Adipocyte (in vitro differentiated cells): Measurements from ENCODE around the gene MYBPHL.
A peak's percentile ranks its signal among the peaks of the same experiment; 100 is the strongest.

ENCODE experiments used
- DNase-seq: peaks from one replicate; pipeline ENCODE4 v3.0.0-alpha.2; 2015; ENCODE audit warnings: low read depth
- H3K27me3 ChIP-seq: replicated peaks from 2 replicates; pipeline ENCODE4 v1.7.0; 2013; ENCODE audit warnings: mild to moderate bottlenecking, low read length, moderate library complexity; ENCODE audit not compliant: control insufficient read depth, insufficient read depth
- H3K36me3 ChIP-seq: 2 replicates; pipeline ENCODE4 v1.7.0; 2013; ENCODE audit warnings: low read length, mild to moderate bottlenecking, moderate library complexity; ENCODE audit not compliant: control insufficient read depth, insufficient read depth, severe bottlenecking
- H3K4me1 ChIP-seq: 2 replicates; pipeline ENCODE4 v1.7.0; 2013; ENCODE audit warnings: mild to moderate bottlenecking, low read length, moderate library complexity; ENCODE audit not compliant: control insufficient read depth, insufficient read depth
- H3K4me3 ChIP-seq: 2 replicates; pipeline ENCODE4 v1.7.0; 2013; ENCODE audit warnings: mild to moderate bottlenecking, low read length, moderate library complexity
- H3K9ac ChIP-seq: 2 replicates; pipeline ENCODE4 v1.7.0; 2013; ENCODE audit warnings: mild to moderate bottlenecking, low read length, moderate library complexity
- H3K9me3 ChIP-seq: 2 replicates; pipeline ENCODE4 v1.7.0; 2013; ENCODE audit warnings: mild to moderate bottlenecking, low read length, moderate library complexity; ENCODE audit not compliant: control insufficient read depth

The MYBPHL gene

DNA sequence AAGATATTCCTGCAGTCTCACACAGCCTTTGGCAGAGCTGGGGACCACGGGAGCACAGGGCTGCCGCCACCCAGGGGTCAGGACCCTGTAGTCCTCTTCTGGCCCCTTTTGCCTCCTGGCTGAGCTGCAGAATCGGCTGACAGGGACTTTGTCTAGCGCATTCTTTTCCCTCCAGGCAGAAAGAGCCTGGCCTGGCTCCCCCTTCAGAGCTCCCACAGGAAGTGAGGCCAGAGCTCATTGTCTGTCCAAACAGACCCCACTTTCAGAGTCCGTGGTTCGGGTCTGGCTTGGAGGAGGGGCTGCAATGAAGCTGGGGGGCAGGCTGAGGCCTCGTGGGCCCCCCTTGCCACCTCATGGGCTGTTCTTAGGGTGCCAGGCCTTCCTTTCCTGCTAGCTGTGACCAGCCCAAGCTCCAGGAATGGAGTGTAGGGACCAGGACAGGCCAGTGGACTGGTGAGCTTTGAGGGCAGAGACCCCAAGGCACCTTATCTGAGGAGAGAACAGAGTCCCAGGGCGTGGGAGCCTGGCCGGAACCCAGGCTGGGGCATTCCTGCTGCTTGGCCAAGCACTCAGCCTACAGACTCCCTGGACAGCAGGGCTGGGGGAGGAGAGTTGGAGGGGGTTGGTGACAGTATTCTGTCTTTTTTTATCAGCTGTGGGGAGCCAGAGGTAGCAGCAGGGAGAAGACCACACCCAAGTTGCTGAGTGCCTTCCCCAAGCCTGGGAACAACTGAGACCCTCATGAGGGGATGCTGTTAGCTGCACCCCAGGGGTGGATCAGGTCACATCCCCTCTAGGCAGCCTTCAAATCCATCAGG lies 52.8 kb downstream of the MYBPHL start:
- Histone ChIP-seq H3K27me3 (peaks cover 31% of the 10 kb centered on the region), H3K4me1 (peaks cover 11% of the 10 kb centered on the region), H3K9ac (no peak overlapping the region), H3K36me3 (no peaks in the 10 kb centered on the region), H3K4me3 (no peak overlapping the region), H3K9me3 (no peaks in the 10 kb centered on the region)
- DNase-seq = no peak

DNA sequence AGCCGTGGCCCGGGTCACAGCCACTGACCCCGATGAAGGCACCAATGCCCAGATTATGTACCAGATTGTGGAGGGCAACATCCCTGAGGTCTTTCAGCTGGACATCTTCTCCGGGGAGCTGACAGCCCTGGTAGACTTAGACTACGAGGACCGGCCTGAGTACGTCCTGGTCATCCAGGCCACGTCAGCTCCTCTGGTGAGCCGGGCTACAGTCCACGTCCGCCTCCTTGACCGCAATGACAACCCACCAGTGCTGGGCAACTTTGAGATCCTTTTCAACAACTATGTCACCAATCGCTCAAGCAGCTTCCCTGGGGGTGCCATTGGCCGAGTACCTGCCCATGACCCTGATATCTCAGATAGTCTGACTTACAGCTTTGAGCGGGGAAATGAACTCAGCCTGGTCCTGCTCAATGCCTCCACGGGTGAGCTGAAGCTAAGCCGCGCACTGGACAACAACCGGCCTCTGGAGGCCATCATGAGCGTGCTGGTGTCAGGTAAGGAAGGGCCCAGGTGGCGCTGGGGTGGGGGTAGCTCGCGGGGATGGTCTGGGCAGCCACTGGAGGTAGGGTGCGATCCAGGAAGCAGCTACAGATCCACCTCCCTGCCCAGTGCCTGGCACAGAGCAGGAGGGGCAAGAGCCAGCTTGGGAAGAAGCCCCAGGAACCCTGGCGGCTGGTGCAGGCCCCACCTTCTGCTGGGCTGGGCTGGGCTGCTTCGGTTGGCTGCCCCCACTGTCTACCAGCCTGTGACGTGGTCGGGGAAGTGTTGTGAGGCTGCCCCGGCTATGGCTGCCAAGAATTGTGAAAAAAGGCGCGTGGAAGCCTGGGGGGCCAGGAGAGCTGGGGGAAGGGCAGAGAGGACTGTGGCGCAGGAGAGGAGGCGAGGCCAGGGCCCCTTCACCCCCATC lies 53.7 kb downstream of the MYBPHL start:
- H3K36me3 ChIP-seq = no peaks in the 10 kb centered on the region
- peaks cover 11% of the 10 kb centered on the region for H3K4me1 ChIP-seq
- no peak for DNase-seq
- no peak overlapping the region for H3K9ac ChIP-seq
- H3K27me3 ChIP-seq = peaks cover 34% of the 10 kb centered on the region
- H3K4me3 ChIP-seq = no peak overlapping the region
- H3K9me3 ChIP-seq = no peaks in the 10 kb centered on the region

DNA sequence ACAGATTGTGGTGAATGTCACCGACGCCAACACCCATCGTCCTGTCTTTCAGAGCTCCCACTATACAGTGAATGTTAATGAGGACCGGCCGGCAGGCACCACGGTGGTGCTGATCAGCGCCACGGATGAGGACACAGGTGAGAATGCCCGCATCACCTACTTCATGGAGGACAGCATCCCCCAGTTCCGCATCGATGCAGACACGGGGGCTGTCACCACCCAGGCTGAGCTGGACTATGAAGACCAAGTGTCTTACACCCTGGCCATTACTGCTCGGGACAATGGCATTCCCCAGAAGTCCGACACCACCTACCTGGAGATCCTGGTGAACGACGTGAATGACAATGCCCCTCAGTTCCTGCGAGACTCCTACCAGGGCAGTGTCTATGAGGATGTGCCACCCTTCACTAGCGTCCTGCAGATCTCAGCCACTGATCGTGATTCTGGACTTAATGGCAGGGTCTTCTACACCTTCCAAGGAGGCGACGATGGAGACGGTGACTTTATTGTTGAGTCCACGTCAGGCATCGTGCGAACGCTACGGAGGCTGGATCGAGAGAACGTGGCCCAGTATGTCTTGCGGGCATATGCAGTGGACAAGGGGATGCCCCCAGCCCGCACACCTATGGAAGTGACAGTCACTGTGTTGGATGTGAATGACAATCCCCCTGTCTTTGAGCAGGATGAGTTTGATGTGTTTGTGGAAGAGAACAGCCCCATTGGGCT lies 54.5 kb downstream of the MYBPHL start:
- Histone ChIP-seq H3K27me3 (peaks cover 38% of the 10 kb centered on the region), H3K9ac (no peak overlapping the region), H3K9me3 (no peaks in the 10 kb centered on the region), H3K36me3 (no peaks in the 10 kb centered on the region), H3K4me3 (no peak overlapping the region), H3K4me1 (peaks cover 11% of the 10 kb centered on the region)
- no peak for DNase-seq

DNA sequence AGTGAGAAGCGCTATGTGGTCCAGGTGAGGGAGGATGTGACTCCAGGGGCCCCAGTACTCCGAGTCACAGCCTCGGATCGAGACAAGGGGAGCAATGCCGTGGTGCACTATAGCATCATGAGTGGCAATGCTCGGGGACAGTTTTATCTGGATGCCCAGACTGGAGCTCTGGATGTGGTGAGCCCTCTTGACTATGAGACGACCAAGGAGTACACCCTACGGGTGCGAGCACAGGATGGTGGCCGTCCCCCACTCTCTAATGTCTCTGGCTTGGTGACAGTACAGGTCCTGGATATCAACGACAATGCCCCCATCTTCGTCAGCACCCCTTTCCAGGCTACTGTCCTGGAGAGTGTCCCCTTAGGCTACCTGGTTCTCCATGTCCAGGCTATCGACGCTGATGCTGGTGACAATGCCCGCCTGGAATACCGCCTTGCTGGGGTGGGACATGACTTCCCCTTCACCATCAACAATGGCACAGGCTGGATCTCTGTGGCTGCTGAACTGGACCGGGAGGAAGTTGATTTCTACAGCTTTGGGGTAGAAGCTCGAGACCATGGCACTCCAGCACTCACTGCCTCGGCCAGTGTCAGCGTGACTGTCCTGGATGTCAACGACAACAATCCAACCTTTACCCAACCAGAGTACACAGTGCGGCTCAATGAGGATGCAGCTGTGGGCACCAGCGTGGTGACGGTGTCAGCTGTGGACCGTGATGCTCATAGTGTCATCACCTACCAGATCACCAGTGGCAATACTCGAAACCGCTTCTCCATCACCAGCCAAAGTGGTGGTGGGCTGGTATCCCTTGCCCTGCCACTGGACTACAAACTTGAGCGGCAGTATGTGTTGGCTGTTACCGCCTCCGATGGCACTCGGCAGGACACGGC lies 55.3 kb downstream of the MYBPHL start:
- Histone ChIP-seq H3K4me3 (no peak overlapping the region), H3K4me1 (peaks cover 11% of the 10 kb centered on the region), H3K9ac (no peak overlapping the region), H3K27me3 (peaks cover 38% of the 10 kb centered on the region), H3K9me3 (no peaks in the 10 kb centered on the region), H3K36me3 (no peaks in the 10 kb centered on the region)
- no peak for DNase-seq

GRCh38 chr1:109250454-109251276 lies 56.1 kb downstream of the MYBPHL start:
- Histone ChIP-seq H3K9me3 (no peaks in the 10 kb centered on the region), H3K4me1 (peaks cover 11% of the 10 kb centered on the region), H3K27me3 (peaks cover 30% of the 10 kb centered on the region), H3K36me3 (no peaks in the 10 kb centered on the region), H3K9ac (no peak overlapping the region), H3K4me3 (no peak overlapping the region)
- no peak for DNase-seq

DNA sequence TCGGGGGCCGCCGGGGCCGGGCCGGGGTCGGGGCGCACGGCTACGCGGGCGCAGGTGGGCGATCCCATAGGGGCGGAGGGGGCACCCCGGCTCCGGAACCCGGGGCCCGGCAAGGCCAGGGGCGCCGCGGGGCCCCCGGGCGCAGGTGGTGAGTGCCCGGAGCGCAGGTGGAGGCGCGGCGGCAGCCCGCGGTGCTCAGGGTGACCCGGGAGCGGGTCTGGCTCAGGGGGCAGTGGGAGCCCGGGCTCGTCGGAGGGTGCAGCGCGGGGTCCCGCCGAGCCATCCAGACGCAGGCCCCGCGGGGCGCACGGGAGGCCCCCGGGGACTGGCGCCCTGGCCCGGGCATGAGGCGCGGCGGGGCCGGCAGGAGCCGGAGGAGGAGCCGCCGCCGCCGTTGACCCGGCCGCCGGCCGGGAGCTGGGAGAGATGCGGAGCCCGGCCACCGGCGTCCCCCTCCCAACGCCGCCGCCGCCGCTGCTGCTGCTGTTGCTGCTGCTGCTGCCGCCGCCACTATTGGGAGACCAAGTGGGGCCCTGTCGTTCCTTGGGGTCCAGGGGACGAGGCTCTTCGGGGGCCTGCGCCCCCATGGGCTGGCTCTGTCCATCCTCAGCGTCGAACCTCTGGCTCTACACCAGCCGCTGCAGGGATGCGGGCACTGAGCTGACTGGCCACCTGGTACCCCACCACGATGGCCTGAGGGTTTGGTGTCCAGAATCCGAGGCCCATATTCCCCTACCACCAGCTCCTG lies 57.0 kb downstream of the MYBPHL start:
- DNase-seq = peak; percentile 43
- H3K4me3 ChIP-seq = peak overlapping the region; percentile 66
- no peak overlapping the region for H3K9ac ChIP-seq
- H3K27me3 ChIP-seq = peaks cover 25% of the 10 kb centered on the region
- H3K36me3 ChIP-seq = no peaks in the 10 kb centered on the region
- peaks cover 11% of the 10 kb centered on the region for H3K4me1 ChIP-seq
- no peaks in the 10 kb centered on the region for H3K9me3 ChIP-seq

GRCh38 chr1:109248797-109249629 lies 57.8 kb downstream of the MYBPHL start, which contains the start of gene CELSR2:
CELSR2 (plus strand) TSS chr1:109249539; CDS start chr1:109250080, 541 bp downstream.
- peaks cover 6% of the 10 kb centered on the region for H3K4me1 ChIP-seq
- DNase-seq = peak; percentile 81
- no peaks in the 10 kb centered on the region for H3K36me3 ChIP-seq
- peak within 1 kb of the TSS; percentile 4 for H3K9ac ChIP-seq
- H3K27me3 ChIP-seq = peaks cover 25% of the 10 kb centered on the region
- H3K4me3 ChIP-seq = peak within 1 kb of the TSS; percentile 66
- H3K9me3 ChIP-seq = no peaks in the 10 kb centered on the region

DNA sequence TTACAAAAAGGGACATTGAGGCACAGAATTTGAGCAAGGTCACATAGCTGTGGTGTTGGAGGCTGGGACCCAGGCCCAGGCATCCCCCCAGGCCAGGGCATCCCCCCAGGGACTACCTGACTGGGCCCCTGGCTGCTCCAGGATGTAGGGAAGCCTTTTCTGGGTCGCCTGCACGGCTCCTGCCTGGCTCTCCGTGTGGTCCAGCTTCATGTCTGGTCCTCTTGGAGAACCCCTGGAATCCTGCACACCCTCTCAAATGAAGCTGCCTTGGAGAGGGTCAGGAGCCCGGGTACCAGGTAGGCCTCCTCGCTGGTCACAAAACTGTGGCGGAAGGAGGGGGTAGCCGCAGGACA lies 58.4 kb downstream of the MYBPHL start:
- DNase-seq = no peak
- Histone ChIP-seq H3K9me3 (no peaks in the 10 kb centered on the region), H3K9ac (no peak overlapping the region), H3K4me3 (no peak overlapping the region), H3K4me1 (peaks cover under 1% of the 10 kb centered on the region), H3K27me3 (peaks cover 25% of the 10 kb centered on the region), H3K36me3 (no peaks in the 10 kb centered on the region)
